ENCODE data around the gene NDRG2.

NDRG2 gene

DNA sequence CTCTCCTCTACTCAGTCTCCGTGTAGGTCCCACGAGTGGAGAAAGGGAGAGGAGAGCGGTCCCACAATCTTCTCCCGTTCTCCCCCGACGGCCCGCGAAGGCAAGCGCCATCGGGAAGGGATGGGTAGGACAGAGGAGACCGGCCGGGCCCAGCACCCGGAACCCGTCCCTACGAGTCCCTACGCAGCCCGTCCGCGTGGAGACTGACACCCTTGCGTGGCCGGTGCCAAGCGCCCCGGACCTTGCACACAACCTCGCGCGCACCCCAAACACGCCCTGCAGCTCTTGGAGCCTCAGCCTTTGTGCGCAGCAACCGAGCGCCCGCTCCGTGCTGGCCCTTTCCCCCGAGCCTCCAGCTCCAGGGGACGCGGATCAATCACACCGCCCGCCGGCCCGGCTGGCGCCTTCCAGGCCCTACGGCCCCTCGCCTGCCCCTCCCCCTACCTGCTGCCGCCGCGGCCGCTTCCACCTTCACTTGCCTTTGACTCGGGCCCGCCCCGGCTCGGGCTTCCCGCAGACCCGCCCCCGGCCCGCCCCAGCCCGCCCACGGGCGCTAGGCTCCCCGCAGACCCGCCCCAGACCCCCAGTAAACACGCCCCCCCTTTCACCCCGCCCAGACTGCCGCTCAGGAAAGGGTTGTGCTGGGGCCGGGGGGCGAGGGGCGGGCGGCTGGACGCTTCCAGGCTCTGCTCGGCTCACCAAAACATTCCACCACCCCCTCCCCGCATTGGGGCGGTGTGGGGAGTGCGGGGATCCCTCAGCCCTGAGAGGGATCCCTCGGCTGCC lies at the start of gene NDRG2:
Gene NDRG2, minus strand, starts transcription at position 477 of the 786 bp plus-strand sequence. CDS start 1,746 bp downstream, outside the sequence.
- peak; percentile 78 to 86 for DNase-seq

DNA sequence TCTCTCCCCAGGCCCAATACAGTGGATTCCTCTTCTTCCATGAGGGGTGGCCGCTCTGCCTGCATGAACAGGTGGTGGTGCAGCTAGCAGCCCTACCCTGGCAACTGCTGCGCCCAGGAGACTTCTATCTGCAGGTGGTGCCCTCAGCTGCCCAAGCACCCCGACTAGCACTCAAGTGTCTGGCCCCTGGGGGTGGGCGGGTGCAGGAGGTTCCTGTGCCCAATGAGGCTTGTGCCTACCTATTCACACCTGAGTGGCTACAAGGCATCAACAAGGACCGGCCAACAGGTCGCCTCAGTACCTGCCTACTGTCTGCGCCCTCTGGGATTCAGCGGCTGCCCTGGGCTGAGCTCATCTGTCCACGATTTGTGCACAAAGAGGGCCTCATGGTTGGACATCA lies 49.1 kb upstream of the NDRG2 start:
- no peak for DNase-seq

DNA sequence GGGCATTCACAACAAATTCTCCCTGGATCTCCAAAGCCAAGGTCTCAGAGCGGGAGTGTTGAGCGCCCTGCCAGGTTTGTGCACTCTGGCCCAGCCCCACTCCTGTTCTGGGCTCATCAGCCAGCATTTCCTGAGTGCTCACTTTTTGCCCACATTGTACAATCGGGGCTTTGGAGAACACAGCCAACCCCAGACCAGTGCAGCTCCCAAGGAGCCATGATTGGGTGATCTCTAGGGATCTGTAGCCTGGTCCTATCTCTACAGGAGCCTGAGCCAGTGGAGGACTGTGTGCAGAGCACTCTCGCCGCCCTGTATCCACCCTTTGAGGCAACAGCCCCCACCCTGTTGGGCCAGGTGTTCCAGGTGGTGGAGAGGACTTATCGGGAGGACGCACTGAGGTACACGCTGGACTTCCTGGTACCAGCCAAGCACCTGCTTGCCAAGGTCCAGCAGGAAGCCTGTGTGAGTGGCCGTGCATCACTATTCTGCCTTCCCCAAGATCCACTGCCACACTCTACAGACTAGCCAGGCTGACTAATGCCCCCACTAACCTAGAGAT lies 48.0 kb upstream of the NDRG2 start:
- DNase-seq: no peak

DNA sequence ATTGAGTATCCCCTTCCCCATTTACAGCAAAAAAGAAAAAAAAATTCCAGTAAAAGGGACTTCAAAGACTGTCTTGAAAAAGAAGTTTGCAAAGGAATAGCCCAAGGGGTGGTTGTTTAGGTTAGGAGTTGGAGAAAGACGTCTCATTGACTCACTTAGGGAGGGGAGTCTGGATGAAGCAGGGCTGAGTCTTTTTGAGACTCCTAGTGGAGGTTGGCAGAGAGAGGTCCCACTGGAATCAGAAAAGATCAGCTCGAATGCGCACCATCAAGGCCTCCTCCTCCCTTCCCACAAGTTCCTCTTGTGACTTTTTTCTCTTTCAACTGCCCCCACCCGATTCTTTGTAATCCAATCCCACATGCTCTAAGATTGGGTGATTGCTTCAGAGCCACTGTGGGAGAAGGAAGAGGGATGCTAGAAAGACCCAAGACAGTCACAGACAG lies 47.2 kb upstream of the NDRG2 start:
- no peak for DNase-seq

DNA sequence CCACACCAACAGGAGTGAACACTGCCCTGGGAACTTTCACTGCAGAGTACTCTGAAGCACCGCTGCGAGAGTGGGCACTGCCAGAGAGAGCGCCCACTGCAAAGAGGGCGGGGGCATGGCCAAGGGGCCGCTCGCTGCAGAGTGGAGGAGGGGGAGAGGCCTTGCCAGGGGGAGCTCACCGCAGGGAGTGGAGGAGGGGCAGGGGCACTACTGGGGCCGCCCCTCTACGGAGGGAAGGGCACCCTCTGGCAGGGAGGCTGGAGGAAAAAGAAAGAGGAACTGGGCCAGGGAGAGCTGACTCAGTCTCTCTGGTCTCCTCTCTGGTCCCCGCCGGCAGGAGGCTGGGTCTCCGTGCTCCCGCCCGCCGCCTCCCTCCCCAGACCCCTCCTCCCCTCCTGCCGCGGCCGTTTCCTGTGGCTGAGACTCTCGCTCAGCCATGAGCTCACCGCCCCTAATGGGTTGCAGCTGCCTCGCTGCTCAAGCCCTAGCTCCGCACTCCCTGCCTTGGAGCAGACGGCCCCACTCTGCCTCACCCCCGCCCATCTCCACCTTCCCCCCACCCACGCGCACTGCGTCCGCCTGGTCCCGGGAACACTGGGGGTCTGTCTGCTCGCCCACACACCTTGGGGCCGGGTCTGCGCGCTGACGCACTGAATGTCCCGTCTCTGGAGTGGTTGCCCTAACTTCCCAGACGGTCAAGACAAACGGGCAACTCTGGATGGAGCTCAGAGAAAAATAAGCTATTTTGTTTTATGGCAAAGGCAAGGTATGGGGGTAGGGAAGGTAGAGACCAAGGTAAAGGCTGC lies 46.6 kb upstream of the NDRG2 start:
- peak; percentile 58 to 65 for DNase-seq

DNA sequence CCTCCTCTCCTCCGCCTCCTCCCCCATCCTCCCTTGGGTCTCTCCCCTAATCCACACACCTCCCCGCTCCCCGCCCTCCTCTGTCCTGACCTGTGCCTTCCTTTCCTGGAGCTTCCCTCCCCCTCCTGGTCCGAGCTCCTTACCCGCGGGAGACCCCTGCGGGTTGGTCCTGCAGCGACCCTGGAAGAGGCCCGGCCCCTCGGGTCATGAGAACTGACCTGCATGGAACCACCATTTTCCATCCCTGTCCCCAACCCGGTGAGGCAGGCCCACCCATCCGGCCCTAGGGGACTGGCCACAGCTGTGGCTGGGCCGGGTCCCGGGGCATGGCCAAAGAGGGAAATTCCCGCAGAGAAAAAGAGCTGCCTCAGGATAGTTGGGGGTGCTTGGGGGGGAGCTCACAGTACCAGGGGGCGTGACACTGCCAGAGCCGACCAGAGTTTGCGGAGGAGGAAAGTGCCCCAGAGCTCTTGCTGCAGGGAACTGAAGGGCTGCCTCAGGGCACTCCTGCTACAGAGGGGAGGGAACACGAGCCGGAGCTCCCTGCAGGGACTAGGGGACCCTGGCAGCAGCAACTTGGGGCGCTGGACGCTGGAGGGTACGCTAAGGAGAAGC lies 45.9 kb upstream of the NDRG2 start:
- DNase-seq: peak in 1 of 2 donors; percentile 32

DNA sequence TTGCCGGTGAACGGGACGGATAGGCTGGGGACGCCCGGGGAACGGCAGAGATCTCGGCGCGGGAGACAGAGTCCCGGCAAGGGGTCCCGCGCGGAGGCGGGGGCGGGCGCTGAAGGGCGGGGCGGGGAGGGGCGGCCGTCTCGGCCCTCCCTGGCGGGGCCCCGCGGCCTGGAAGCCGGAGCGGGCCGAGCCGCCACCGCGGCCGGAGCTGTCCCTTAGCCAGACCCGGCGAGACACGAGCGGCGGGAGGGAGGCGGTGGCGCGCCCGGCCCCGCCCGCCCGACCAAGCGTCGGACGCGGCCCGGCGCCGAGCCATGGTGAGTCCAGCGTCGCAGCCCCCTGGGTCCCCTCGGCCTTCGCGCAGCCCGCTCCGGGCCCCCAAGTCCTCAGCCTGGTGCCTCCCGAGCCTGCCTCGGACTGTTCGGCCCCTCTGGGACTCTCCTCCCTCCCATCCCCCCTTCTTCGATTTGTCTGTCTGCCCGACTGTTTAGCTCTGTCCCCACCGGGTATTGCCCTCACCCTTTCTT lies 45.3 kb upstream of the NDRG2 start, which contains the start of gene ARHGEF40:
Gene ARHGEF40, plus strand, starts transcription at position 222 of the 527 bp plus-strand sequence. Its CDS starts 93 bp downstream, at position 315.
- peak in 1 of 2 donors; percentile 45 for DNase-seq

DNA sequence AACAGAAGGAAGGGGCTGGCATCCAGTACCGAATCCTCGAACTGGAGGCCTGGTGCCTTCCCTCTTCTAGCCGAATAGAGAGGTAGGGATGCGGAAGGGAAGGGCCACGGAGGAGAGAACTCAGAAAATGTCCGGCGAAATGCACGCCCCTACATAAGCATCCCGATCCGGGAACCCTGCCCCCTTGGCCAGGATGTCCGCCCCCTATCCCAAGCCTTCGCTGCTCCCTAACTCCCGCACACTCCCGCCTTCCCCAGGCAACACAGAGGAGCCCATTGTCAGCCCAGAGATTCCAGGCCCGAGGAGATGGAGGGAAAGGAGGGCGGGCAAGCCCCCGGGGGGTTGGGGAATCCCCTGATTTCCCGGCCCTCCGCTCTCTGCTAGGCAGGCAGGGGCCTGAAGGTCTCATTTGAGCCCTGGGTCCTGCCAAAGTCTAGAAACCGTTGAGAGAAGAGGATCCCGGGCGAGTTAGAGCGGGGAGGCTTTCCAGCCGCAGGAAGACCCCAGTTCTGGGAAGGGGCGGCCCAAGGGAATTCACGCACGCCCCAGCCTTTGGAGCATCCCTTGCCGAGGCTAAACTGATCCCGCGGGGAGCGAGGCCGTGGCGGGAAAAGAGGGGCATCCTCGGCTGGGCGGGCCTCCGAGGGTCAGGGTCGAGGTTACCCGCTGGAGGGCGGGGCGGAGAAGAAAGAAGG lies 44.7 kb upstream of the NDRG2 start:
- DNase-seq: peak in 1 of 2 donors; percentile 34

DNA sequence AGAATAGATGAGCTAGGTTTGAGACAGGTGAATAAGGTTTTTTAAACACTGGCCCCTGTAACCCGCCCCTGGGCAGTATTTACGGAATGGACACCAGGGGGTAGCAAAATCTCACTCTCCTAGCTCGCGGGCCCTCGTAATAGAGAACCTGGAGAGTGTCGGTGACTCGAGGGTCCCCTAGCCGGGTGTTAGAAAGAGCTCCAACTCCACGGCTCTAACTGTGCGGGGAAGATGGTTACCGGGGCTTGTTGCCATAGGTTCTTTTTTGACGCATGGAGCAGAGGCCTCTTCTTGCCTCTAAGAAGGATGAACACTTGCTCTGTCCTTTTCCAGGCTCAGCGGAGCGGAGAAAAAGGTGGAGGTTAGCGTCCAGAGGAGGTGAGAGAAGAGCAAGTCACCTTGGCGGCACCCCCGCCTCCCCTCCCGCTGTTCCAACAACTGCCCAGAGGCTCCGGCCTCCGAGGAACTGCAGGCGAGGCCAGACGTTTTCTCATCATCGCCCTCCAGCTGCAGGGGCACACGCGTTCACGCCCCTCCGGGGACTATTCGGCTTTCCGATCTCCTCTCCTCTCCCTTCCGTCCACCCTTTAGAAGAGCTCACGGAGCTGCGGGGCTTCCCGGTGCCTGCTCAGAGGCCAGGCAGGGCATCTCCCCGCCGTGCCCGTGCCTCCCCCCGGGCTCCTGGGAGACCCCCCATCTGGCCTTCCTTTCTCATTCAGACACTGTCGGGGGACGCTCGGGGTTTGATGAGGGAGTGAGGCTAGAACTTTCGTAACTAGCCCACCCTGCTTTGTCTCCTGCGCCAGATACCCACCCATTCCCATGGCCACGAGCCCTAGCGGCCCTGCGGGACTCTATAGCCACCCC lies 43.9 kb upstream of the NDRG2 start:
- DNase-seq: peak; percentile 67 to 78

DNA sequence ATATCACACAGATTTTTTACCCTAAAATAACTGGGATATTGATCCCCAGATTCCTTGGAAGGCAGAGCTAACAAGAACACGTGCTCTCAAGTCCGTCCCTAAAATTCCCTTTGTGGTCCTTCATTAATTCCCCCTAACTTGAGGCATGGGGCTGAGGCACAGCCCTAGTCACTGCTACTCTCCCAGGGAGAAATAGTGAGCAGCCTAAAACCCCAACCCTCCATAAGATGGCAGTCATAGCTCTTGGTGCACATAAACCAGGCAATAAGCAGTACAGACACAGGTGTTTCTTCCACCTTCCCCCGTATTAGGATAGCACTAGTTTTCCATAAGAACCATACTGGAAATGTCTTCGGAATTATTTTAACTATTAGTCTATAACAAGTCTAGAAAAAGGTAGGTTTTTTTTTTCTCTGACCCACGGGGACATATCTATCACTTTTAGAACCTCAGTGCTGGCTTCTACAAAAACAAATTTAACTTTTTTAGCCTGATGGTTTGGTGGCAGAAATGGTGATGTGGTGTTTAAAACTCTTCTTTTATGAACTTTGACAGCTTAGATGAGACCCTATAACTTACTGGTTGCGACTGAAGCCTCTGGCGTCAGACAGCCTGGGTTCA lies 42.1 kb upstream of the NDRG2 start:
- DNase-seq: peak in 1 of 2 donors; percentile 26

DNA sequence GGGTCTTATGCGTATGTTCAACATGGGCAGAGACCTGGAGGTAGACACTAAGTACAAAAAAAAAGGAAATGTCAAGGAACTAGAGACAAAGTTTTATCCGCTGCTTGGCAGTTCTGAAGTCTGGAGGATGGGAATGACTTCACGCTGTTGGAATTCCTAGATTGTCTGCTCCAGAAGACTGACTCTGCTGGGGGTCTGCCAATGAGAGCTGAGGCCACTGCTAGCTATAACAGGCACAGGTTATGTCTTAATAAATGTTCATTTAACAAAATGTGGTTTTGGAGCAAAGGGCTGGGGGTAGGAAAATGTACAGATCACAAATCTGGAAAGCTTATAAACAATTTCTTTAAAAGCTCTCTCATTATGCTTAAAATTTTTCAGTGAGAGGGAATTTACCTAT lies 38.6 kb upstream of the NDRG2 start:
- no peak for DNase-seq

DNA sequence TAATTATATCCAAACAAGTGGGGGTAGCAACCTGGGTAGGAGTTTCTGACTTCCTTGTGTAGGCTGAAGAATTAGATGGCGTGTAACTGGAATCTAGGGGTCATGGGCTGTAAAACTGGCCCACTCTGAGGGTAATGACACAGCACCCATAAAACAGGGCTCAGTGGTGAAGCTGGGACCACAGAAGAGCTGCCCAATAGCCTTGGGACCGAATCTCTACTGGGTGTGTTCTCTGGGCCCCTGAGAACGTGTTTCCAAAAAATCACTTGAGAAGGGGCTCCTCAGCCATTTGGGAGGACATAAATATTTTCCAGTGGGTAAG lies 36.4 kb upstream of the NDRG2 start:
- no peak for DNase-seq

DNA sequence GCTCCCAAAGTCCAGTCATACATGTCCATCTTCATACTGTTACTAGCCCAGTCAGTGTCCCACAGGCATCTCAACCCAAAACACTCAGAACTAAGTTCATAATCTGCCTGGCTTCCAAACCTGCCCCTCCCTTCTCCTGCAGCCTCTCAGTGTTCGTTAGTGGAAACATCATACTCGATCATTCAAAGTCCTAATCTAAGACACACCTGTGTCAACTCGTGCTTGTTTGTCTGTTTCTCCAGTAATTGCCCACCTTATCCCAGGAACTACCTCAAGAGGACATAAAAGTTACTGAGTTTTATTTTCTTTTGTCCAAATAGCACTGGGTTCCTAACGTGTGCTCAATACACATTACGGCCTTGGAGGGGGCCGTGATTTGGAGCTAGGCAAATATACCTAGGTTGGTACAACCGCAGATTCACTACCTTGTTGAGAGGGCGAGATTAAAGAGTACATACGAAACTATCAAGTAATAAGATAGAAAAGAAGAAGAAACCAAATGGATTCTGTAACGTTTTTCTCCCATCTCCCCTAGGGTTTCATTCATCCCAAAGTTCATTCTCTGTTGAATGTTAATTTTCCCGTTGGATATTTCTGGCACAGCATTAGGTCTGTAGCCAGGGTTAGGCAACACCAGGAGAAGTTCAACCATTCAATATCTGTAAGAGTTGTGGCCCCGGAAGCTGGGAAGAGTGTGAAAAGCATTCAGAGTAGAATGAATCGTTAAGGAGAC lies 35.9 kb upstream of the NDRG2 start:
- DNase-seq: no peak

DNA sequence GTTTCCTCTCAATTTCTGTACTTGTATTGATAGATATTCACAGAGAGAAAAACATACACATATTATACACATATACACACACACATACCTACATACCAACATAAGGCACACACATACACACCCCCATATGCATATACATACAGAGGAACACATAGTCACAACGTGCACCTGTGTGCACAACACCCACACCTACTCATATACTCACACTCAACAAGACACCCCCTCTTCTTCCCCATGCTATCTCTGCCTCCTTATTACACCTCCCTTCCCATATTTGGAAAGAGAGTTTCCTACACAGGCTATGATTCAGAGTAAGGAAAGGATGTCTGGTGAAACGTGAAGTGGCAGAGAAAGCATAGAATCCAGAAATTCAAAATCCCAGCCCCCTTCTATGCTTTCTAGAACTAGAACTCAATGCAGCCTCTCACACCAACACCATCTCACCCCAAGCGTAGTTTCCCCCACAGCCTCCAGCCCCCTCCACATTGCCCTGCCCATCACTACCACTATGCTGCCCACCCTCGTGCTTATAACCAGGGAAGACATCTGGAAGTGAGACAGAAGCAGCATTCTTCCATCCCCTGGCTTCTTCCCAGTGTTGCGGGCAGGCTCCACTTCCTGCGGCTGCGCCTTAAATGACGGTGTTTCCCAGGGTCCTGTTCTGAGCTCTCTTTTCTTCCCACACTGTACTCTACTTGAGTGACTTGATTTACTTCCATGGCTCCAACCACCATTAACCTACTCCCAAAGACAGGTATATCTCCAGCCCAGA lies 35.2 kb upstream of the NDRG2 start:
- no peak for DNase-seq

DNA sequence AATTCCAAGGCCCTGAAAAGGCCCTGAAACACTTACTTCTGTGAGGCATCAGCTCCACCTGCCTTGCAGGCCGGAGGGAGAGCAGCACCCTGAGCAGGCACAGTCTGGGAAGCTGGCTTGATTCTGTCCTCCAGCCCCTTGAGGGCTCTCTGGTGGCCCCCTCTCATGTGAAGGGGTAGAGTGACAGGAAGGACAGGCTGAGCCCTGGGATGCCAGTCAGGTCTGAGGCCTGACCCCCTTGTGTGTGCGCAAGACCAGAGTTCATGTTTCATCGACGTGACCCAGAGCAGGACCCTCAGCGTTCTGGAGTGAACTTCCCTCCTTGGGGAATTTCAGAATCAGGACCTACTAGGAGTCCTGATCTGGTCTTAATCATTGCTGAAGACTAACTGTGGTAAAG lies 34.0 kb upstream of the NDRG2 start:
- no peak for DNase-seq

DNA sequence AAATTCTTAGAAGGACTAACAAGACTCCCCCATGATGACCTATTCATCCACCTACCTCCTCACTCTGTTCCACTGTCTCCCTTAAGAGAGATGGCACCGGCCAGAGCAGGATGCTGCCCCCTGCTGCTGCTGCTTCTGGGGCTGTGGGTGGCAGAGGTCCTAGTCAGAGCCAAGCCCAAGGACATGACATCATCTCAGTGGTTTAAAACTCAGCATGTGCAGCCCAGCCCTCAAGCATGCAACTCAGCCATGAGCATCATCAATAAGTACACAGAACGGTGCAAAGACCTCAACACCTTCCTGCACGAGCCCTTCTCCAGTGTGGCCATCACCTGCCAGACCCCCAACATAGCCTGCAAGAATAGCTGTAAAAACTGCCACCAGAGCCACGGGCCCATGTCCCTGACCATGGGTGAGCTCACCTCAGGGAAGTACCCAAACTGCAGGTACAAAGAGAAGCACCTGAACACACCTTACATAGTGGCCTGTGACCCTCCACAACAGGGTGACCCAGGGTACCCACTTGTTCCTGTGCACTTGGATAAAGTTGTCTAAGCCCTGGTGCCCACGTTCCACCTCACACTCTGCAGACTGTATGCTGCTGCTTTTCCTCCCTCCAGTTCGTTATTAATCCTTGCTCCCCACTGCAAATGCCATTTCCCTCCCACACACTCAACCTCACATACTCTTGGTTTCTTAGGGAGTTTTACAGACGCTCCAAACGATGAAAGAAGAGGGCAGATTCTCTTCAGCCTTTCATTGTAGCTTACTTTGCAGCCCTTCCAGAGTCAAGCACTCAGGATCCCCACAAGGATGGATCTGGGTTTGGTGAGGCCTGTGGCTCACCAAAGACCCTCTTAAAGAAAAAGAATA lies 33.2 kb upstream of the NDRG2 start, which contains the start of gene RNASE8:
Gene RNASE8, plus strand, starts transcription at position 20 of the 873 bp plus-strand sequence. Its CDS starts 71 bp downstream, at position 91.
- DNase-seq: no peak

DNA sequence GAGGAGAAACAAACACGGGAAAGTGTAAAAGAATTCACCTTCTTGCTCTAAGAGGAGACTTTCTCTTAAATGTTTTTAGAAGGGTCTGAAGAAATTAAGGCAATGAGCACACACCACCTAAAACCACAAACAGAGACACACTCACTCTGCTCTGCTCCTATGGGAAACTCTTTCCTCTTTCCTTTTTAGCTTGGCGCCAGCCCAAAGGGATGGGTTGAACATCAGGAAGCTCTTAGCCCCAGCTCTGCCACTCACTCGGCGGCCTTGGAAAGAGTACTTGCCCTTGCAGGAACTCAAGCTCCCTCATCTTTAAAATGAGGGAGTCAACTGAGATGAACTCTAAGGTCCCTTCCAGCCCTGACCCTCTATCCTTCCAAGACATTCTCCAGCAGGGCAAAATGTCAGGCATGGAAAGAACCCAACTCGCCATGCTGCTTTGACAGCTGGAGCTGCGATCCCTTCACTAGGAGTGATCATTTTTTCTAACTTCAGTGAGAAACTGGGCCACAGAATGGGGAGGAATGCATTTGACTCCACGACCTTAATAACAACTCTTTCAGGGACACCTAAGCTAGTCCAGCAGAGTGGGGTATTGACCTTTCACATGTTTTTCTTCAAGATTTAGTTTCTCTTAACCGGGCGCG lies 31.8 kb upstream of the NDRG2 start:
- DNase-seq: no peak

Measured in CD4-positive, alpha-beta T cell treated with Interferon alpha-2 for 1 hour (primary cell).